Lung (tissue), 12 donors: Measurements from ENCODE around the gene PPP2R3A. TPM values are rescaled to one million over a fixed set of nuclear protein-coding genes. Genes with fewer than 3 reads are reported as not detected.

Experiments used
- ATAC-seq: fragments of 200-7000 bp; cut with Tn5 transposase; one replicate; pipeline ENCODE4 v1.9.1; 2020; ENCODE audit warnings: moderate number of reproducible peaks; ENCODE audit not compliant: insufficient read depth, low FRiP score
- DNase-seq, 3 donors: peaks; one replicate each; pipeline ENCODE4 v3.0.0-alpha.2; 2013 to 2017
- H3K27ac ChIP-seq, 2 donors: one replicate each; pipeline ENCODE4 v1.5.1; 2013; ENCODE audit warnings: mild to moderate bottlenecking in 2 of 2, moderate library complexity in 2 of 2, control low read depth in 1 of 2, inconsistent platforms in 1 of 2, low read depth in 1 of 2, low read length in 1 of 2
- H3K27me3 ChIP-seq, 3 donors: one replicate each; pipeline ENCODE4 v1.5.1; 2013; ENCODE audit warnings: low read length in 2 of 3; ENCODE audit not compliant: control insufficient read depth in 3 of 3, insufficient read depth in 3 of 3
- H3K36me3 ChIP-seq, 4 donors: one replicate each; pipeline ENCODE4 v1.5.1; 2013; ENCODE audit warnings: low read length in 4 of 4, mild to moderate bottlenecking in 1 of 4, moderate library complexity in 1 of 4; ENCODE audit not compliant: control insufficient read depth in 4 of 4, insufficient read depth in 4 of 4
- H3K4me1 ChIP-seq, 5 donors: one replicate each; pipeline ENCODE4 v1.5.1; 2013; ENCODE audit warnings: low read length in 5 of 5, mild to moderate bottlenecking in 2 of 5, moderate library complexity in 1 of 5; ENCODE audit not compliant: control insufficient read depth in 5 of 5, insufficient read depth in 5 of 5
- H3K4me3 ChIP-seq: one replicate; pipeline ENCODE4 v1.5.1; 2013; ENCODE audit warnings: mild to moderate bottlenecking, control low read depth, moderate library complexity
- H3K9ac ChIP-seq, 2 donors: one replicate each; pipeline ENCODE4 v1.5.1; 2013; ENCODE audit warnings: low read length in 2 of 2, control low read depth in 1 of 2; ENCODE audit not compliant: insufficient read depth in 1 of 2
- H3K9me3 ChIP-seq, 4 donors: one replicate each; pipeline ENCODE4 v1.5.1; 2013; ENCODE audit warnings: low read length in 3 of 4, mild to moderate bottlenecking in 1 of 4, moderate library complexity in 1 of 4; ENCODE audit not compliant: control insufficient read depth in 4 of 4, insufficient read depth in 3 of 4
- CTCF ChIP-seq: IDR thresholded peaks from 2 replicates; pipeline ENCODE4 v1.5.1; 2012; ENCODE audit warnings: mild to moderate bottlenecking; ENCODE audit errors: control extremely low read depth, extremely low read depth
- WGBS, 2 donors: extraction: QIAGEN DNeasy Blood & Tissue Kit; methylation state at CpG; one replicate each; pipeline ENCODE4 v1.1.7; 2013; 5-methylcytosine and 5-hydroxymethylcytosine counted together
- polyA plus RNA-seq, 2 donors: library from polyadenylated mRNA; stranded (reverse); fragments of 200-250 nt; gene quantifications; one replicate each; pipeline ENCODE4 v1.2.1, GENCODE V29; 2013
- total RNA-seq, 2 donors: library from RNA; depleted of rRNA in 1 of 2; stranded (reverse); fragments of >200 nt in 1 of 2; gene quantifications; one replicate each; pipeline ENCODE4 v1.2.1, GENCODE V29; 2014 to 2021
- donor health status: control.
- donor health status: control.
- donor health status: Bipolar disorder and iron deficiency.
- donor health status: healthy.
- donor health status: DM: yes; HTN: yes; CAD: no.

PPP2R3A gene
- total and polyA plus RNA-seq, 4 donors: 1.6 to 17.0 (median 4.6) TPM

GRCh38 chr3:136044980-136045745 is 79.6 kb downstream of the PPP2R3A start:
- H3K36me3 ChIP-seq: peaks cover 0 to 21% (median 10%) of the 10 kb centered on the region in 4 donors
- H3K4me1 ChIP-seq: no peaks in the 10 kb centered on the region
- H3K27ac ChIP-seq: no peak overlapping the region
- DNase-seq (no peak), ATAC-seq (no peak)
- no peaks in the 10 kb centered on the region for H3K27me3 ChIP-seq
- H3K9me3 ChIP-seq: no peaks in the 10 kb centered on the region
- no peak overlapping the region for H3K4me3 ChIP-seq
- H3K9ac ChIP-seq: no peak overlapping the region
- TF ChIP-seq CTCF: no peak
- 92 to 97% methylated on average over 7 of the region's 7 CpGs for WGBS, 2 donors

- H3K4me1 ChIP-seq: no peaks in the 10 kb centered on the region
- no peak overlapping the region for H3K27ac ChIP-seq
- H3K9me3 ChIP-seq: no peaks in the 10 kb centered on the region
- no peak overlapping the region for H3K9ac ChIP-seq
- H3K27me3 ChIP-seq: no peaks in the 10 kb centered on the region
- H3K4me3 ChIP-seq: no peak overlapping the region
- DNase-seq: no peak
- TF ChIP-seq CTCF: no peak
- 97 to 98% methylated on average over 7 of the region's 7 CpGs for WGBS, 2 donors
- ATAC-seq: no peak
- H3K36me3 ChIP-seq: peaks cover 0 to 19% (median 12%) of the 10 kb centered on the region in 4 donors
Measured at GRCh38 chr3:136048068-136048467, 82.5 kb downstream of the PPP2R3A start.

GRCh38 chr3:136050250-136050649 is 84.7 kb downstream of the PPP2R3A start:
- DNase-seq (no peak), ATAC-seq (no peak)
- Histone ChIP-seq H3K9ac (no peak overlapping the region), H3K27me3 (no peaks in the 10 kb centered on the region), H3K27ac (no peak overlapping the region), H3K4me3 (no peak overlapping the region), H3K9me3 (no peaks in the 10 kb centered on the region), H3K4me1 (no peaks in the 10 kb centered on the region), H3K36me3 (peaks cover 2 to 20% (median 9%) of the 10 kb centered on the region in 4 donors)
- no peak for TF ChIP-seq CTCF
- 44 to 62% methylated on average over 6 of the region's 6 CpGs for WGBS, 2 donors
